H1 (cell line): ENCODE data around the gene TMEM255B. TPM values are rescaled to one million over a fixed set of nuclear protein-coding genes. Genes with fewer than 3 reads are reported as not detected.

Source experiments
- CTBP2 ChIP-seq: IDR thresholded peaks from 2 replicates; pipeline ENCODE4 v1.7.0; 2011; ENCODE audit warnings: borderline replicate concordance, mild to moderate bottlenecking, moderate library complexity, mixed read lengths, low read length; ENCODE audit not compliant: insufficient read depth, insufficient read length
- polyA plus RNA-seq, 7 experiments: library from polyadenylated mRNA; depleted of rRNA in 3 of 7; stranded (reverse) in 5 of 7; unstranded in 2 of 7; fragments of >200 nt in 5 of 7; fragments of 200-250 nt in 2 of 7; gene quantifications; 1 replicate in 5 of 7; 2 replicates in 1 of 7; 4 replicates in 1 of 7; pipeline versions ENCODE4 v1.2.1 to v1.2.3, GENCODE V29; 2011 to 2013; ENCODE audit warnings: missing spikeins in 2 of 7, mixed read lengths in 2 of 7
- total RNA-seq: library from RNA; stranded (reverse); fragmentation: NEBNext Ultra II Directional; extraction: Animal tissue kit (Norgen Biotek cat#: 25700); gene quantifications from 2 replicates; pipeline ENCODE4 v1.2.1, GENCODE V29; 2021

The TMEM255B gene
- total and polyA plus RNA-seq, 2 of the 8 experiments (the other 6 are each of a cell fraction or from before 2014, with no cell fraction given), result 3.4 to 4.4 TPM

DNA sequence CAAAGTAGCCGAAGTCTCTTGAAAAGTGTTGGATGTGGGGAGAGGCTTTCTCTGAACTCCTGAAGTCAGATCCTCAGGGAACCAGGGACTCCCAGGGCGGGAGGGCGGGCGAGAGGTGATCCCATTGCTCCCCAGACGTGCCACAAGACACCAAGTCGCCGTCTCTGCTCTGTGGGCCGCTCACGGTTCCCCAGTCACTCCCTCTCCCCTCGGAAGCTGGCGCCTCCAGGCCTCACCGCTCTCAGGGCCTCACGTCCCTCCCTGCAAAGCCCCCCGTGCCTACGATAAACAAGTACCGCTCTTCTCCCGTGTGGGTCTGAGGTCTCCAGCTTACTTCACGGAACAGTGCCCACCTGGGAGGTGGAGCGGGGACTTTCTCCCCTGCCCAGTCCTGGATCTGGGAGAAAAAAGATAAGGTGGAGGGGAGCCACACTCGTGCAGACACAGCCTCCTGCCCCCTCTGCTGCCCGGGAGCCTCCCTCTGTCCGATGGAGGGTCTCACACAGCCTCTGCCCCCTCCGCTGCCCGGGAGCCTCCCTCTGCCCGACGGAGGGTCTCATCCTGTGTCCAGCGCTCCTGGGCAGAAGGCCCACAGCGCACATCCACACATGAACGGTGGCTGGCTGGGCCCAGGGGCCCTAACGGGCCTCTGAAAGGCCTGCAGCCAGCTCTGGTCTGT is 54.2 kb downstream of the TMEM255B start (continued):
- no peak for TF ChIP-seq CTBP2
